ENCODE measurements around the gene PDZD4.

PDZD4 gene

GRCh38 chrX:153825042-153825441 lies 5.3 kb downstream of the PDZD4 start:
- TF ChIP-seq REST (IDR thresholded peaks at IDR 0.05; ENCODE audit: insufficient read depth in 1 of 2, low read depth in 2 of 2, low read length in 2 of 2) (no peak), FOXP2 (optimal IDR thresholded peaks at IDR 0.05; ENCODE audit: borderline replicate concordance, extremely low read depth, extremely low read length, insufficient read depth) (no peak), POLR2AphosphoS5 (IDR thresholded peaks at IDR 0.05; ENCODE audit: low read depth, low read length) (no peak), SIN3A (IDR thresholded peaks at IDR 0.05; ENCODE audit: borderline replicate concordance, insufficient read depth, low read length) (no peak), TAF1 (IDR thresholded peaks at IDR 0.05; ENCODE audit: borderline replicate concordance, insufficient read depth, low read length) (no peak)

- TF ChIP-seq FOXP2 (optimal IDR thresholded peaks at IDR 0.05; ENCODE audit: borderline replicate concordance, extremely low read depth, extremely low read length, insufficient read depth) (no peak), TAF1 (IDR thresholded peaks at IDR 0.05; ENCODE audit: borderline replicate concordance, insufficient read depth, low read length) (no peak), POLR2AphosphoS5 (IDR thresholded peaks at IDR 0.05; ENCODE audit: low read depth, low read length) (no peak), SIN3A (IDR thresholded peaks at IDR 0.05; ENCODE audit: borderline replicate concordance, insufficient read depth, low read length) (no peak), REST (IDR thresholded peaks at IDR 0.05; ENCODE audit: insufficient read depth in 1 of 2, low read depth in 2 of 2, low read length in 2 of 2) (no peak)
Measured at GRCh38 chrX:153824348-153824747, 6.0 kb downstream of the PDZD4 start.

GRCh38 chrX:153821066-153821465 lies 9.3 kb downstream of the PDZD4 start:
- TF ChIP-seq TAF1 (IDR thresholded peaks at IDR 0.05; ENCODE audit: borderline replicate concordance, insufficient read depth, low read length) = no peak
- no peak for TF ChIP-seq SIN3A (IDR thresholded peaks at IDR 0.05; ENCODE audit: borderline replicate concordance, insufficient read depth, low read length)
- no peak for TF ChIP-seq FOXP2 (optimal IDR thresholded peaks at IDR 0.05; ENCODE audit: borderline replicate concordance, extremely low read depth, extremely low read length, insufficient read depth)
- TF ChIP-seq POLR2AphosphoS5 (IDR thresholded peaks at IDR 0.05; ENCODE audit: low read depth, low read length) = no peak
- no peak for TF ChIP-seq REST (IDR thresholded peaks at IDR 0.05; ENCODE audit: insufficient read depth in 1 of 2, low read depth in 2 of 2, low read length in 2 of 2)

GRCh38 chrX:153820601-153821000 lies 9.7 kb downstream of the PDZD4 start:
- TF ChIP-seq POLR2AphosphoS5 (IDR thresholded peaks at IDR 0.05; ENCODE audit: low read depth, low read length) (no peak), REST (IDR thresholded peaks at IDR 0.05; ENCODE audit: insufficient read depth in 1 of 2, low read depth in 2 of 2, low read length in 2 of 2) (no peak), TAF1 (IDR thresholded peaks at IDR 0.05; ENCODE audit: borderline replicate concordance, insufficient read depth, low read length) (no peak), FOXP2 (optimal IDR thresholded peaks at IDR 0.05; ENCODE audit: borderline replicate concordance, extremely low read depth, extremely low read length, insufficient read depth) (no peak), SIN3A (IDR thresholded peaks at IDR 0.05; ENCODE audit: borderline replicate concordance, insufficient read depth, low read length) (no peak)
